ENCODE data around the gene CYP3A4. TPM values are rescaled to one million over a fixed set of nuclear protein-coding genes. Genes with fewer than 3 reads are reported as not detected.
"Not testable (repeated sequence)": the region's sequence is repeated elsewhere in the genome, so short reads cannot be mapped to it uniquely, and the experiment has no call there.

Gene CYP3A4
- total RNA-seq, 2 donors from 2014 or later: 4.9 to 12.9 TPM

GRCh38 chr7:99794585-99795502 is 10.9 kb upstream of the CYP3A4 start:
- ATAC-seq (no peak), DNase-seq (no peak)
- intact Hi-C loops (cut with DNase I, micrococcal nuclease): no loop called here

- intact Hi-C loops (cut with DNase I, micrococcal nuclease): no loop called here
- DNase-seq: no peak
- no peak for ATAC-seq
These were observed 9.5 kb upstream of the CYP3A4 start for GRCh38 chr7:99793443-99793842.

GRCh38 chr7:99792967-99793366 is 9.0 kb upstream of the CYP3A4 start:
- ATAC-seq: no peak
- no peak for DNase-seq
- intact Hi-C loops (cut with DNase I, micrococcal nuclease): no loop called here

- no peak for DNase-seq
- ATAC-seq: peak; percentile 33
- intact Hi-C loops (cut with DNase I, micrococcal nuclease): no loop called here
These were observed 7.8 kb upstream of the CYP3A4 start for GRCh38 chr7:99791667-99792369.

- intact Hi-C loops (cut with DNase I, micrococcal nuclease): no loop called here
- ATAC-seq: no peak
- no peak for DNase-seq
These were observed 7.0 kb upstream of the CYP3A4 start for GRCh38 chr7:99791021-99791420.

- ATAC-seq: no peak
- no peak for DNase-seq
- intact Hi-C loops (cut with DNase I, micrococcal nuclease): no loop called here
These were observed 6.4 kb upstream of the CYP3A4 start for GRCh38 chr7:99790407-99790806.

GRCh38 chr7:99789441-99790070 is 5.6 kb upstream of the CYP3A4 start:
- intact Hi-C loops (cut with DNase I, micrococcal nuclease): no loop called here
- ATAC-seq: no peak
- no peak for DNase-seq

GRCh38 chr7:99788554-99788953 is 4.6 kb upstream of the CYP3A4 start:
- intact Hi-C loops (cut with DNase I, micrococcal nuclease): no loop called here
- DNase-seq: no peak
- no peak for ATAC-seq

- ATAC-seq: peak; percentile 44
- DNase-seq: no peak
- intact Hi-C loops (cut with DNase I, micrococcal nuclease): no loop called here
These were observed 2.8 kb upstream of the CYP3A4 start for GRCh38 chr7:99786726-99787335.

- DNase-seq; intact Hi-C loops (cut with DNase I, micrococcal nuclease); ATAC-seq: not testable (repeated sequence)
These were observed 1.7 kb upstream of the CYP3A4 start for GRCh38 chr7:99785654-99786053.

GRCh38 chr7:99782012-99782953 is 1.7 kb downstream of the CYP3A4 start:
- intact Hi-C loops (cut with DNase I, micrococcal nuclease): no loop called here
- DNase-seq (no peak), ATAC-seq (no peak)

- DNase-seq (no peak), ATAC-seq (no peak)
- intact Hi-C loops (cut with DNase I, micrococcal nuclease): no loop called here
These were observed 3.4 kb downstream of the CYP3A4 start for GRCh38 chr7:99780588-99780987.

- intact Hi-C loops (cut with DNase I, micrococcal nuclease): no loop called here
- ATAC-seq (no peak), DNase-seq (no peak)
These were observed 4.0 kb downstream of the CYP3A4 start for GRCh38 chr7:99779949-99780348.

GRCh38 chr7:99778880-99779279 is 5.1 kb downstream of the CYP3A4 start:
- ATAC-seq: no peak
- intact Hi-C loops (cut with DNase I, micrococcal nuclease): no loop called here

GRCh38 chr7:99773395-99773794 is 10.6 kb downstream of the CYP3A4 start:
- ATAC-seq: peak; percentile 61
- intact Hi-C loops (cut with DNase I, micrococcal nuclease); DNase-seq: not testable (repeated sequence)

More at GRCh38 chr7:99778880-99779279, 5.1 kb downstream of the CYP3A4 start:
- no peak for DNase-seq

- intact Hi-C loops (cut with DNase I, micrococcal nuclease): no loop called here
These were observed 11.4 kb downstream of the CYP3A4 start for GRCh38 chr7:99772565-99772964.

GRCh38 chr7:99769494-99769893 is 14.5 kb downstream of the CYP3A4 start:
- intact Hi-C loops (cut with DNase I, micrococcal nuclease); ATAC-seq; DNase-seq: not testable (repeated sequence)

More at GRCh38 chr7:99772565-99772964, 11.4 kb downstream of the CYP3A4 start:
- ATAC-seq: peak; percentile 100
- peak; percentile 48 to 65 for DNase-seq

- intact Hi-C loops (cut with DNase I, micrococcal nuclease): no loop called here
- no peak for ATAC-seq
- DNase-seq: no peak
These were observed 15.5 kb downstream of the CYP3A4 start for GRCh38 chr7:99768471-99768870.
